OCI-LY7 (cell line): ENCODE measurements around the gene TIGD3. TPM values are rescaled to one million over a fixed set of nuclear protein-coding genes. Genes with fewer than 3 reads are reported as not detected.

Source experiments
- BruUV-seq: library from RNA; stranded (reverse); fragments of 400-500 nt; replicated peaks from 2 replicates; lab custom pipeline; 2021; lab: Mats Ljungman, UMichigan
- CTCF ChIA-PET: fragments of 300-600 bp; sonication (Branson Sonifier 250); formaldehyde crosslinking; loops from one replicate; lab custom pipeline; 2022; ENCODE audit warnings: antibody characterized with exemption; ENCODE audit not compliant: unreplicated experiment; lab: Charles Lee
- POLR2A ChIA-PET: fragments of 300-600 bp; sonication (Branson Sonifier 250); formaldehyde crosslinking; loops from one replicate; lab custom pipeline; 2022; ENCODE audit warnings: antibody characterized with exemption; lab: Charles Lee
- DNase-seq: peaks from one replicate; pipeline ENCODE4 v3.0.0-alpha.2; 2015; ENCODE audit warnings: low spot score
- H2AFZ ChIP-seq: fragments of 200-600 bp; sonication (generic), shearing (Covaris generic); 2 replicates; pipeline ENCODE4 v1.6.1; 2014; ENCODE audit warnings: mild to moderate bottlenecking, antibody characterized with exemption, low read length, moderate library complexity
- H3K27ac ChIP-seq: fragments of 200-600 bp; sonication (generic); 2 replicates; pipeline ENCODE4 v1.5.1; 2014; ENCODE audit warnings: mixed run types, low read depth, mild to moderate bottlenecking, moderate library complexity, low read length, inconsistent platforms; ENCODE audit not compliant: poor library complexity, severe bottlenecking
- H3K36me3 ChIP-seq: fragments of 200-600 bp; sonication (generic); 2 replicates; pipeline ENCODE4 v1.6.1; 2014; ENCODE audit warnings: mild to moderate bottlenecking, antibody characterized with exemption, low read length, moderate library complexity, mixed read lengths; ENCODE audit not compliant: insufficient read depth
- H3K4me1 ChIP-seq: fragments of 200-600 bp; sonication (generic); 2 replicates; pipeline ENCODE4 v1.5.1; 2014; ENCODE audit warnings: mild to moderate bottlenecking, low read length; ENCODE audit not compliant: insufficient read depth, poor library complexity, severe bottlenecking
- H3K4me2 ChIP-seq: fragments of 200-600 bp; sonication (generic); 2 replicates; pipeline ENCODE4 v1.6.1; 2014; ENCODE audit warnings: mild to moderate bottlenecking, low read length
- H3K4me3 ChIP-seq: fragments of 200-600 bp; sonication (generic); 2 replicates; pipeline ENCODE4 v1.5.1; 2014; ENCODE audit warnings: mild to moderate bottlenecking, low read depth, low read length; ENCODE audit not compliant: poor library complexity, severe bottlenecking
- H3K79me2 ChIP-seq: fragments of 200-600 bp; sonication (generic); 2 replicates; pipeline ENCODE4 v1.6.1; 2016; ENCODE audit warnings: low read depth, mild to moderate bottlenecking, low read length, moderate library complexity, mixed read lengths; ENCODE audit not compliant: insufficient read depth
- H3K9me2 ChIP-seq: fragments of 200-600 bp; sonication (generic); 2 replicates; pipeline ENCODE4 v1.6.1; 2016; ENCODE audit warnings: mild to moderate bottlenecking, low read length, mixed read lengths; ENCODE audit not compliant: insufficient read depth
- H3K9me3 ChIP-seq: fragments of 200-600 bp; sonication (generic); 2 replicates; pipeline ENCODE4 v1.6.1; 2014; ENCODE audit warnings: mild to moderate bottlenecking, mixed run types, low read length, mixed read lengths
- H4K20me1 ChIP-seq: fragments of 200-600 bp; sonication (generic); 2 replicates; pipeline ENCODE4 v1.6.1; 2014; ENCODE audit warnings: mild to moderate bottlenecking, antibody characterized with exemption, low read length, moderate library complexity, mixed read lengths; ENCODE audit not compliant: insufficient read depth
- EZH2phosphoT487 ChIP-seq: fragments of 200-600 bp; sonication (generic); IDR thresholded peaks from 2 replicates; pipeline ENCODE4 v1.6.1; 2018; ENCODE audit warnings: low read depth, borderline replicate concordance, mild to moderate bottlenecking, mixed run types, antibody characterized with exemption, low read length, moderate library complexity, mixed read lengths
- intact Hi-C: fragments of 100-400 bp; cut with micrococcal nuclease; formaldehyde crosslinking; loops from one replicate; pipeline ENCODE4 v1.10.0; 2022; ENCODE audit not compliant: unreplicated experiment
- total RNA-seq, 2 experiments: library from RNA; depleted of rRNA in 1 of 2; stranded (reverse); fragments of >200 nt in 1 of 2; shearing (Covaris generic) in 1 of 2; gene quantifications; 2 replicates each; pipeline ENCODE4 v1.2.3, GENCODE V29; 2014 to 2022
- TF ChIP-seq, protein P1 (sequence below): fragments of 200-600 bp; sonication (generic); conservative IDR thresholded peaks from 2 replicates; pipeline ENCODE4 v1.5.1; 2014; ENCODE audit warnings: mild to moderate bottlenecking, antibody characterized with exemption, low read length, moderate library complexity, mixed read lengths

Gene TIGD3
- total RNA-seq, 2 experiments from 2014 or later, result 2.0 to 2.7 TPM

DNA sequence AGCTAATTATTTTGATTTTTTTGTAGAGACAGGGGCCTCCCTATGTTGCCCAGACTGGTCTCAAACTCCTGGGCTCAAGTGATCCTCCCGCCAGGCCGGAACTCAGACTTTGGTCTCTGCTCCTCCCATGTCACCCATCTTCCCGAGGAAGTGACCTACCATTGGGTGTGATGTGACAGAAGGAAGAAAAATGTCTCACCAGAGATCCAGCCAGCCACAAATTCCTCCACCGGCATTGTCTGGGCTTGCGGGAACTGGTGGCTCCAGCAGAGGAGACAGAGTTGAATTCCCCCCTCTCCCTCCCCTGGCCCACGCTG is 27.1 kb downstream of the TIGD3 start:
- peak; percentile 44 for DNase-seq

DNA sequence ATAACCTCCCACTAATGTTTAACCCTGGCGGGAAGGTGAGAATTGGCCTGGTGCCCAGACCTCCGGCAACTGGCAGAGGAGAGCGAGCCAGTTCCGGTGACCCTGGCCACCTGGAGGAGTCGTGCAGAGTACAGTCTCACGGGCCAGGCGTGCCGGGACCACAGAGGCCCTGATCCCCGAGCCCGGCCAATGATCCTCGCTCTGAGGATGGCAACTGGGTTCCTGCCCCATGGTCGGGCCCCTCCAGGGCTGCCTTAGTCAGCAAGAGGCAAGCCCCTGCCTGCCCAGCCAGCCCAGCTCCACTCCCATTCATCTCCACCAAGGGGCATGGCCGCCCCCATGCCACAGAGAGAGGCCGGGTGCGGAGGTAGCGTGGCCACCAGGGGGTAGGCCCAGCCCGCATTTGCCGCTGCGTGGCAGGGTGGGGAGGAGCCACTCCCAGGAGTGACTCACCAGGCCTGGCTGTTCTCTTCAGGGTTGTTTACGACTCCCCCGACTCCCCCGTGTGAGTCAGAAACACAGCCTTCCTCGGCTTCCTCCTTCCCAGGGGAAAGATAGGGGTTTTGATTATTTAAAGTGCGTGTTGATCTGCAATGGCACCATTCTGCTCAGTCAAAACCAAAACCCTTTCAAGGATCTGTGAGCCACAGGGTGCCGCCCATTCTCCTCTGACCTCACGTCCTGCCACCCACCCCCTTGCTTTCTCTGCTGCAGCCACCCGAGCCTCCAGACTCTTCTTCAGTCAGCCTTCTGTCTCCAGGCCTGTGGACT is 27.7 kb downstream of the TIGD3 start, which contains the start of gene SLC25A45:
TSS of gene SLC25A45 (minus strand) at position 614 of the 771 bp plus-strand sequence. CDS start 695 bp downstream, outside the sequence.
- Histone ChIP-seq H2AFZ (peak within 1 kb of the TSS; percentile 77), H3K4me3 (peak within 1 kb of the TSS; percentile 68), H3K79me2 (peaks cover 6% of the 10 kb centered on the region; the same call in 1 of the 2 replicates), H3K9me2 (no peaks in the 10 kb centered on the region), H3K9me3 (no peaks in the 10 kb centered on the region), H3K4me1 (peaks cover 51% of the 10 kb centered on the region), H3K36me3 (no peaks in the 10 kb centered on the region), H4K20me1 (no peaks in the 10 kb centered on the region), H3K4me2 (peak within 1 kb of the TSS; percentile 90), H3K27ac (peak within 1 kb of the TSS; percentile 52)
- TF ChIP-seq, protein P1, sequence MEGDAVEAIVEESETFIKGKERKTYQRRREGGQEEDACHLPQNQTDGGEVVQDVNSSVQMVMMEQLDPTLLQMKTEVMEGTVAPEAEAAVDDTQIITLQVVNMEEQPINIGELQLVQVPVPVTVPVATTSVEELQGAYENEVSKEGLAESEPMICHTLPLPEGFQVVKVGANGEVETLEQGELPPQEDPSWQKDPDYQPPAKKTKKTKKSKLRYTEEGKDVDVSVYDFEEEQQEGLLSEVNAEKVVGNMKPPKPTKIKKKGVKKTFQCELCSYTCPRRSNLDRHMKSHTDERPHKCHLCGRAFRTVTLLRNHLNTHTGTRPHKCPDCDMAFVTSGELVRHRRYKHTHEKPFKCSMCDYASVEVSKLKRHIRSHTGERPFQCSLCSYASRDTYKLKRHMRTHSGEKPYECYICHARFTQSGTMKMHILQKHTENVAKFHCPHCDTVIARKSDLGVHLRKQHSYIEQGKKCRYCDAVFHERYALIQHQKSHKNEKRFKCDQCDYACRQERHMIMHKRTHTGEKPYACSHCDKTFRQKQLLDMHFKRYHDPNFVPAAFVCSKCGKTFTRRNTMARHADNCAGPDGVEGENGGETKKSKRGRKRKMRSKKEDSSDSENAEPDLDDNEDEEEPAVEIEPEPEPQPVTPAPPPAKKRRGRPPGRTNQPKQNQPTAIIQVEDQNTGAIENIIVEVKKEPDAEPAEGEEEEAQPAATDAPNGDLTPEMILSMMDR, result peak; percentile 84
- TF ChIP-seq EZH2phosphoT487, result no peak
- intact Hi-C loops, result loop anchor here (1.0 to 2.0 kb wide), 4 partner anchors 34 to 128 kb away; no protein-coding TSS in a partner anchor
- TSS peak; percentile 82 for BruUV-seq
- POLR2A ChIA-PET, result interaction anchor here (0.6 to 1.3 kb wide), 7 partner anchors 8 to 110 kb away, joined by 3 to 6 read pairs (median 3); no protein-coding TSS in a partner anchor
- CTCF ChIA-PET, result no interaction called here
- peak; percentile 86 for DNase-seq

More for the DNA sequence above, 27.1 kb downstream of the TIGD3 start:
- Histone ChIP-seq H3K4me1 (peaks cover 49% of the 10 kb centered on the region), H3K4me3 (peak overlapping the region; percentile 68), H3K79me2 (peaks cover under 1% of the 10 kb centered on the region; the same call in 1 of the 2 replicates), H3K27ac (peak overlapping the region; percentile 52), H3K9me2 (no peaks in the 10 kb centered on the region), H3K4me2 (peak overlapping the region; percentile 90), H2AFZ (peak overlapping the region; percentile 77), H4K20me1 (no peaks in the 10 kb centered on the region), H3K36me3 (no peaks in the 10 kb centered on the region), H3K9me3 (no peaks in the 10 kb centered on the region)
- intact Hi-C loops, result loop anchor here (1.0 to 2.0 kb wide), 4 partner anchors 35 to 129 kb away; no protein-coding TSS in a partner anchor
- BruUV-seq, result no TSS peak
- ChIA-PET CTCF (no interaction called here), POLR2A (interaction anchor here (0.5 to 1.3 kb wide), 8 partner anchors 9 to 110 kb away, joined by 3 to 6 read pairs (median 3); no protein-coding TSS in a partner anchor)
- TF ChIP-seq, protein P1, result no peak
- TF ChIP-seq EZH2phosphoT487, result no peak
